Right ventricle myocardium superior (tissue), 1 donor: ENCODE data around the gene S100A2. TPM values are rescaled to one million over a fixed set of nuclear protein-coding genes. Genes with fewer than 3 reads are reported as not detected.

Experiments used
- ATAC-seq: fragments of 200-7000 bp; cut with Tn5 transposase; one replicate; pipeline ENCODE4 v1.9.1; 2020; ENCODE audit warnings: mild to moderate bottlenecking; ENCODE audit not compliant: poor library complexity
- DNase-seq: peaks from one replicate; pipeline ENCODE4 v3.0.0-alpha.2; 2020
- intact Hi-C: fragments of 100-400 bp; cut with DNase I; formaldehyde crosslinking; loops from one replicate; pipeline ENCODE4 v1.11.2; 2022
- total RNA-seq: library from RNA; stranded (reverse); fragmentation: NEBNext Ultra II Directional; extraction: Animal tissue kit (Norgen Biotek cat#: 25700); gene quantifications from one replicate; pipeline ENCODE4 v1.2.1, GENCODE V29; 2021
- donor health status: DM: no; HTN: yes; CAD: no; lungs with severe emphysema.

S100A2 gene
- total RNA-seq, 1 donor from 2014 or later: 2.3 TPM

DNA sequence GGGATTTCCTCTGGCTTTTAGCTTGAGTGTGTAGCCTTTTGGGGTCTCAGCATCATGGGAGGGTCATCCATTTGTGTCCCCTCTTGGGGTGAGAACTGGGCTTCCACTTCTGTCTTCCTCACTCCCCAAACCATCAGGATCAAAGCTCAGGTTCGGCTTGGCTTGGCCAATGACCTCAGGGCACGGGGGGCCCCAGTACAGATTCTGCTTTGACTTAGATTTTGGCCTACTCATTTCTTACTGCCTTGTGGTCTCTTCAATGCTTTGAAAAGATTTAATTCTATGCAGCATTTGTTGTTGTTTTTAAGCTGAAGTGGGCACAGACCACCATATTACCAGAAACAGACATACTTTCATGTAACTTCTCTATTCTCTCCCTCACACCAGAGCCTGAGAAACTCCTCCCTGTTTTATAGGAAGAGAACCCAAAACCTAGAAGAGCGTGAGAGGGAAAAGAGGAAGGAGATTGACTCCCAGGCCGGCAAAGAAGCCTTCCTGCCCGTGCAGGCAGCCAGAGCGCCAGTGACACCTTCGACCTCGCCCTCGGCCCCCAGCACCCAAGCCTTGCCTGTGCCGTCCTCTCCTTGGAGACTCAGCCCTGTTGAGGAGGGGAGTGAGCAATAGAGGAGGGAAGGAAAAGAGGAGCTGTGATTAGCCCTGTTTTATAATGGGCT lies 14.7 kb downstream of the S100A2 start:
- no peak for ATAC-seq
- DNase-seq: no peak
- intact Hi-C loops: no loop called here

DNA sequence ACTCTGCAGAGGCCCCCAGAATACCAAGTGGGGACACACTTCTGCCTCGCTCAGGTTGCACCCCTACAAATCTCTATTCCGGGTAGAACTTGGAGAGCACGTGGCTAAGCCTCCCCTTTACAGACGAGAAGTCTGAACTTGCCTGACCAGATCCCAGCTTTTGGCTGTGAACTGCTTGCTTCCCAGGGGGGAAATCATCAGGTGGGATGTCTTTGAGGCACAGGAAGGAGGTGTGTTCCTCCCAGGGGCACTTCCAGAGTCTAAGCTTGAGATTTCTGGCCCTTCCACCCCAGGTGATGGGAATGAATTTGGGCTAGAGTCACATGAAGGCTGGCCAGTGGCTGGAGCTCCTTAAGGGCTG lies 15.3 kb downstream of the S100A2 start:
- no peak for DNase-seq
- no peak for ATAC-seq
- intact Hi-C loops: no loop called here

DNA sequence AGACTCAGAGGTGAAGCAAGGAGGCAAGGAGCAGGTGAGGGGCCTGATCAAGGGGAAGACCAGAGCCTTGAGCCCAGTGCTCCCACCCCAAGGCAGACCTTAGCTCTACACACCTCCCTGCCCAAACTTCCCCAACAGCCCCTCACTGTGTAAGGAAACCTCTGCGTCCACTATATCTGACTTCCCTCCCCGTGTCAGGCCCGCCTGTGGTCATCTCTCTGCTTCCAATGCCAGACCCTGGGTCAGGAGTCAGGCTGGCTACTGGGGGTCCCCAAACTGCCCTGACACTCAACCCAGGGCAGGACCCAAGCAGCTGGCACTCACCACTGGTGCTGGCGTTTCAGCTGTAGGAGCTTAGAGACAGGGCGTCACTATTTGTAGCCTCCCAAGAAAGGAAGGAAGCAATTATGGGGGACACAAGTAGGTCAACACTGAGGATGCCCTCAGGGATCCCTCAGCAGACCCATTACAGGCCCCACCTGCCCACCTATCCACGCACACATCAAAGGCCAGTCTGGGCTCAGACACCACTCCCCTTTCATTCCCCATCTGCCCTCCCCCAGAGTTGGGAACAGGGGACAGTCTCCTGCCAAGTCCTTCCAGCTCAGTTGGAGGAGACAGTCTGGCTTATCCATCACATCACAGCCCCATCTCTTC lies 15.8 kb downstream of the S100A2 start:
- intact Hi-C loops: no loop called here
- no peak for DNase-seq

DNA sequence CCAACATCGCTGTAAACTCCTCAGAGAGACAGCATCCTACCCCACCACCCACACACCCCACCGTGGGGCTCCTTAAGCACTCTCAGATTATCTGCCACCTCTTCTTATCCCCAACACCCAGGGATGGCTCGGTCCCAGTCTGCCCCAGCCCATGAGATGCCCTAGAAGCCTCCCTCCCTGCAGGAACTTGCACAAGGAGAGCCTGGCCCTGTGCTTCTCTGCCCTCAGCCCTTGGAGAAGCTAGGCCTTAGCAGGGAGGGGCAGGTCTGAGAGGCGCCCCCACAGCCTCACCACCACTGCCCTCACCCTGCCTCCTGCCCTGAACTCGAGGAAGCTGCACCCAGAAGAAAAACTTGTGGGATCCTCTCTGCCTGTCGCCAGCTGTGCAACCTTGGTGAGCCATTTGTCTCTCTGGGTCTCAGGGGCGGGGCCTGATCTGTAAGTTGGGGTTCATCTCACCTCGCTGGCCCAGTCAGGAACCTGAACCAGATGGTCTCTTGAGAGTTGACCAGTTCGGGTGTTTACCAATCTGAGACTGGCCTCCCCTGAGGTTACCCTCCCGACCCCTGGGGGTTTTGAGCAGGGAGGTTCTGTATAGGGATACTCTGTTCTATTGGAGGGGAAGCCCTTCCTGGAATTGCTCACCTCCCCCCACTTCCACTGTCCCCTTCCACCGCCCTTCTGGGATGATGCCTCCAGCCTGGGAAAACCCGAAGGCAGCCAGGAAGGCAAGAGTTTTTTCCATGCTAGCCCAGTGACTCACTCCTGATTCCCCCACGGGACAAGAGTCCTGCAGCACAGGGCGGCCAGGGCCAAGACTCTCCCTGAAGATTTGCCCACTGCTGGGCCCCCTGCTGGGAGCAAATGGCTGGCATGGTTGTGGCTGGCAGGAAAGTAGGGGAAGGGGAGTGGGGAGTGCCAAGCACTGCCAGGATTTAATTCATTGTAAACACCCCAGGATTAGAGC lies 16.6 kb downstream of the S100A2 start, which contains the start of gene S100A3:
S100A3 (minus strand) TSS at position 537 of the 967 bp plus-strand sequence. CDS start 773 bp downstream, outside the sequence.
- ATAC-seq: peak; percentile 35
- intact Hi-C loops: no loop called here
- peak; percentile 75 for DNase-seq

More for the DNA sequence above, 15.8 kb downstream of the S100A2 start:
- no peak for ATAC-seq

DNA sequence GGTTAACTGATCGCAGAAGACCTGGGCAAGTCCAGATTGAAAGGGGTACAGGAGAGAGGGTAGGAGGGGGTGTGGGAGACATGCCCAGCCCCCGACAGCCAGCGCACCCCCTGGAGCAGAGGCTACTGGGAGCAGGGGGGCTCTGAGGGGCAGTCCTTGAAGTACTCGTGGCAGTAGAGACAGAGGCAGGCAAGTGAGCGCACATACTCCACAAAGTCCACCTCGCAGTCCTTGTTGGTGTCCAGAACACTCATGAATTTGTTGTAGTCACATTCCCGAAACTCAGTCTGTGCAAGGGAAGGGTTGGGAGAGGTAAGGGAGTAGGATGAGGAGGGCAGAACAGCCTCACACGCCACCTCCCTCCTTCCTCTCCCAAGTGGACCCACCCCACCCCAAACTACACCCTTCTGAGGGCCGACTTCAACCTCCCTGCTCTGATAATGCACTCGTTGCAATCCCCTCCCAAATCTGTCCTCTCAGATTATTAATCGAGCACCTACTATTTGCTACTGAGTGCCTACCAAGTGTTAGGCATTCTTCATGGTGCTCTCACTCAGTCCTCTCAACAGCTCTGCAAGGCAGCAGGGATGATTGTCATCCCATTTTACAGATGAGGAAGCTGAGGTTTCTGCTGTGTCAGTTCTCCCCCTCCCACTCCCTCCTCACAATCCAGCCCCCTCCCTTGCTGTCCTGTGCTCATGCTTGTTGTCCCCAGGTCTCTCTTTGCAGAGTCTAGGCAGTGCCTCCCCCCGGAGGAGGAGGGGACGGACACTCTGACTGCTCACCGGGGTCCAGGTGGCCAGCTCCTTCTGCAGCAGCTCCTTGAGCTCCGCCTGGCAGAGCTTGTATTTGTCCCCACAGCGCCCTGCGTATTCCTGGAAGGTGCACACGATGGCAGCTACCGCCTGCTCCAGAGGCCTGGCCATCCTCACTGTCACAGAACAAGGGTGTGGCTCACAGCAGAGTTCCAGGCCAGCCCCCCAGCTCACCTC lies 17.8 kb downstream of the S100A2 start:
- intact Hi-C loops: no loop called here
- DNase-seq: no peak
- ATAC-seq: no peak

DNA sequence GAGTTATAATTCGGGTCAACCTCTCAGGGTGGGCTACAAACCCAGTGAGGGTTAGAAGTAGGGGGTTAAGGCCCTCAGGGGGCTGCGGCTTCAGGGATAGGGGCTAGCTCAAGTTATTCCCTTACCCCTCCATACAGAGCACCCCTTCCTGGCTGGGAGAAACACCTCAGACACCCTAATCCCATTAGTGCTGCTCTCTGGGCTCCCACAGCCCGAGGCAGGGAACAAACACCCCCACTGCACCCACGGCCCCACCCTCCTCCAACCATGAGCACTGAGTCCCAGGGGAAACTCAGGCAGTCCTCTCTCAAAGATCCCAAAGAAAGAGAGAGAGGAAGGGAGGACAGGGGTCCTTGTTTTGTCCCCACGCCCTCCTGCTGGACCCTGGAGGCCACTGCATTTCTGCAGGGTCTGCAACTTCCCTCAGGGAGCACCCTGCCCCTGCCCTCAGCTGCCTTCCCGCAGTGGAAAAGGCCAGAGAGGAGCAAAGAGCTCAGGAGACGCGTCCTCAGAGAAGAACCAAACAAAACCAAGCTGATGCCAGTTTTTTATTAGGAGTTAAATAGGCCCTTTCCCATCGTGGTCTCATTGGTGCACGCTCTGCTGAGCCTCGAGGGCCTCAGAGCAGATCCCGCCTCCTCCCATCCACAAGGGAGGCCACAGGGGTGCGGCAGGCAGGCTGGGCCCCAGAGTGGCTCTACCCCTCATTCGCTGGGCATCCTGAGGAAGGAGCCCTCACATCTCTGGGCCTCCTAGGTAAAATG lies 18.7 kb downstream of the S100A2 start:
- DNase-seq: no peak
- no peak for ATAC-seq
- intact Hi-C loops: no loop called here

DNA sequence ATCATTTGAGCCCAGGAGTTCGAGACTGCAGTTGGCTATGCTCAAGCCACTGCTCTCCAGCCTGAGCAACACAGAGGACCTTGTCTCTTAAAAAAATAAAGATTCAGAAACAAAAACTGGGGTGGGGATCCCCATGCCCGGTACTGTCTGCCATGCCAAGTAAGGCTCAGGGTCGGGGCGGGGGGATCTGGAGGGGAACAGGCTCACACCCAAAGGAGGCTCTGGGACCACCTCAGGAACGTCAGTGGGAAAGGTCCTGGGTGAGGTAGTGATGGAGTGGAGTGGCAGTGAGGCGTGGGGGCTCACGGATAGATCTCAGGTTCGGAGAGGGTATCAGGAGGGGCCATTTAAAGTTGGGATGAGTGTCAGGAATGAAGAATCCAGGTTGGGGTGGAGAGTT lies 19.3 kb downstream of the S100A2 start:
- ATAC-seq: no peak
- no peak for DNase-seq
- intact Hi-C loops: no loop called here

- intact Hi-C loops: no loop called here
- ATAC-seq (peak; percentile 88), DNase-seq (peak; percentile 95)
These were observed 20.3 kb downstream of the S100A2 start, which contains the start of gene S100A4 for GRCh38 chr1:153545067-153546055. Gene S100A4, minus strand, starts transcription at chr1:153545806. Its CDS starts 1,012 bp downstream, at chr1:153544794.

DNA sequence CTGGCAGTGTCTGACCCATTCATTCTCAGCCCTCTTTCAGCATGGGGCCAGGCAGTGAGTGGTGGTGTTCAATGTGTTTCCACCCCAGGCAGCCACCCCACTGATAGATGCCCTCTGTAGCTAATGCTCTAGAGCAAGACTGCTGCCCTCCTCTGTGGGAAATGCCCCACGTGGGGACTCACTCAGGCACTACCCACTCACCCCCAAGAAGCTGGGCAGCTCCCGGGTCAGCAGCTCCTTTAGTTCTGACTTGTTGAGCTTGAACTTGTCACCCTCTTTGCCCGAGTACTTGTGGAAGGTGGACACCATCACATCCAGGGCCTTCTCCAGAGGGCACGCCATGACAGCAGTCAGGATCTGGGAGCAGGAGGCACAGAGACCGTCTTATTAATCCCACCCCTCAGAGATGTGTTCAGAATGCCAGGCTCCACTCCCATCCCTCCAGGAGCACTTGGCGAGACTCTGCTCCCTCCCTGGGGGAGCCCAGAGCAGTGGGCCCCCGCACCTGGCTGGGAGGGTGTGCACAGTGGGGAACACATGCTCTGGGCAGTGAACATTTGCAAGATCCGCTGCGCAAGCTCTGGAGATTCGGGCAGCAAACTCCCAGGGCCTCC lies 21.1 kb downstream of the S100A2 start:
- intact Hi-C loops: no loop called here
- no peak for DNase-seq
- ATAC-seq: no peak

- DNase-seq (no peak), ATAC-seq (no peak)
- intact Hi-C loops: no loop called here
These were observed 21.9 kb downstream of the S100A2 start for GRCh38 chr1:153543736-153544135.

- no peak for ATAC-seq
- no peak for DNase-seq
- intact Hi-C loops: no loop called here
These were observed 22.5 kb downstream of the S100A2 start for GRCh38 chr1:153542956-153543711.

- ATAC-seq: no peak
- intact Hi-C loops: no loop called here
- DNase-seq: no peak
These were observed 23.7 kb downstream of the S100A2 start for GRCh38 chr1:153541641-153542590.

GRCh38 chr1:153540394-153541361 lies 25.0 kb downstream of the S100A2 start, which contains the start of gene S100A5:
Gene S100A5, minus strand, starts transcription at chr1:153540934. Its CDS starts 743 bp downstream, at chr1:153540191.
- DNase-seq (no peak), ATAC-seq (no peak)
- intact Hi-C loops: no loop called here
